IMR-90 (cell line): ENCODE data around the gene AKAP13. TPM values are rescaled to one million over a fixed set of nuclear protein-coding genes. Genes with fewer than 3 reads are reported as not detected.

Source experiments
- ATAC-seq: fragments of 200-7000 bp; cut with Tn5 transposase; 2 replicates; pipeline ENCODE4 v1.9.1; 2020; ENCODE audit warnings: low read depth, mild to moderate bottlenecking, moderate library complexity
- BruUV-seq: library from RNA; stranded (reverse); fragments of 400-500 nt; replicated peaks from 2 replicates; lab custom pipeline; 2021; lab: Mats Ljungman, UMichigan
- CTCF ChIA-PET: fragments of 300-600 bp; formaldehyde crosslinking; extraction: SDS; loops from one replicate; lab custom pipeline; 2021; ENCODE audit warnings: antibody characterized with exemption; lab: Yijun Ruan, JAX
- POLR2A ChIA-PET: fragments of 300-600 bp; sonication (Branson Sonifier 250); formaldehyde crosslinking; loops from one replicate; lab custom pipeline; 2022; ENCODE audit warnings: antibody characterized with exemption; ENCODE audit not compliant: unreplicated experiment; lab: Charles Lee
- DNase-seq: peaks from one replicate; pipeline ENCODE4 v3.0.0; 2013
- H2AFZ ChIP-seq: replicated peaks from 2 replicates; pipeline ENCODE3; 2013; ENCODE audit warnings: low read length, mild to moderate bottlenecking; ENCODE audit not compliant: poor library complexity
- H2AK5ac ChIP-seq: 2 replicates; pipeline ENCODE4 v1.6.1; 2013; ENCODE audit warnings: low read depth, low read length, inconsistent platforms
- H2AK9ac ChIP-seq: replicated peaks from 2 replicates; pipeline ENCODE3; 2013; ENCODE audit warnings: mild to moderate bottlenecking, low read depth, low read length, moderate library complexity; ENCODE audit not compliant: poor library complexity
- H2BK120ac ChIP-seq: 2 replicates; pipeline ENCODE4 v1.6.1; 2013; ENCODE audit warnings: low read depth, low read length, inconsistent platforms
- H2BK15ac ChIP-seq: 3 replicates; pipeline ENCODE4 v1.6.1; 2013; ENCODE audit warnings: low read depth, low read length, inconsistent platforms
- H2BK20ac ChIP-seq: 2 replicates; pipeline ENCODE4 v1.6.1; 2013; ENCODE audit warnings: low read depth, mild to moderate bottlenecking, inconsistent platforms, low read length, moderate library complexity
- H2BK5ac ChIP-seq: 2 replicates; pipeline ENCODE4 v1.6.1; 2013; ENCODE audit warnings: mild to moderate bottlenecking, low read depth, low read length, inconsistent platforms; ENCODE audit not compliant: poor library complexity, severe bottlenecking
- H3K14ac ChIP-seq: replicated peaks from 2 replicates; pipeline ENCODE4 v1.6.1; 2013; ENCODE audit warnings: low read depth, low read length, inconsistent platforms
- H3K18ac ChIP-seq: 2 replicates; pipeline ENCODE4 v1.6.1; 2013; ENCODE audit warnings: low read depth, low read length, control low read depth
- H3K23ac ChIP-seq: 2 replicates; pipeline ENCODE4 v1.6.1; 2013; ENCODE audit warnings: low read depth, low read length, inconsistent platforms
- H3K27ac ChIP-seq: 2 replicates; pipeline ENCODE4 v1.5.1; 2013; ENCODE audit warnings: mild to moderate bottlenecking, control low read depth, low read length; ENCODE audit not compliant: insufficient read depth
- H3K27me3 ChIP-seq: 2 replicates; pipeline ENCODE4 v1.6.1; 2013; ENCODE audit warnings: low read length; ENCODE audit not compliant: control insufficient read depth, insufficient read depth
- H3K36me3 ChIP-seq: 2 replicates; pipeline ENCODE4 v1.6.1; 2013; ENCODE audit warnings: low read length, mixed read lengths; ENCODE audit not compliant: control insufficient read depth, insufficient read depth
- H3K4ac ChIP-seq: 2 replicates; pipeline ENCODE4 v1.6.1; 2013; ENCODE audit warnings: low read depth, low read length, inconsistent platforms
- H3K4me1 ChIP-seq: 2 replicates; pipeline ENCODE4 v1.6.1; 2013; ENCODE audit warnings: low read length, mixed read lengths; ENCODE audit not compliant: control insufficient read depth, insufficient read depth
- H3K4me2 ChIP-seq: 2 replicates; pipeline ENCODE4 v1.6.1; 2013; ENCODE audit warnings: low read depth, mild to moderate bottlenecking, control low read depth, low read length, moderate library complexity
- H3K4me3 ChIP-seq: 2 replicates; pipeline ENCODE4 v1.5.1; 2013; ENCODE audit warnings: low read depth, mild to moderate bottlenecking, control low read depth, low read length, moderate library complexity; ENCODE audit not compliant: insufficient read depth
- H3K56ac ChIP-seq: 2 replicates; pipeline ENCODE4 v1.6.1; 2013; ENCODE audit warnings: low read length, inconsistent platforms; ENCODE audit not compliant: insufficient read depth; ENCODE audit errors: extremely low read depth
- H3K79me1 ChIP-seq, 2 experiments: 2 replicates each; pipeline ENCODE4 v1.6.1; 2013; ENCODE audit warnings: low read length in 2 of 2, inconsistent platforms in 1 of 2, low read depth in 1 of 2
- H3K9ac ChIP-seq: 2 replicates; pipeline ENCODE4 v1.6.1; 2013; ENCODE audit warnings: low read depth, low read length, control low read depth
- H3K9me1 ChIP-seq: 2 replicates; pipeline ENCODE4 v1.6.1; 2013; ENCODE audit warnings: low read length, inconsistent platforms; ENCODE audit not compliant: insufficient read depth
- H3K9me3 ChIP-seq: 2 replicates; pipeline ENCODE4 v1.6.1; 2013; ENCODE audit warnings: low read length; ENCODE audit not compliant: control insufficient read depth, insufficient read depth
- H4K20me1 ChIP-seq: 2 replicates; pipeline ENCODE4 v1.6.1; 2013; ENCODE audit warnings: low read length, inconsistent platforms; ENCODE audit not compliant: insufficient read depth
- H4K5ac ChIP-seq: 2 replicates; pipeline ENCODE4 v1.6.1; 2013; ENCODE audit warnings: mild to moderate bottlenecking, low read depth, low read length, control low read depth
- H4K8ac ChIP-seq, 2 experiments: 2 replicates each; pipeline ENCODE4 v1.6.1; 2013; ENCODE audit warnings: low read depth in 2 of 2, low read length in 2 of 2, control low read depth in 1 of 2, inconsistent platforms in 1 of 2
- H4K91ac ChIP-seq: 2 replicates; pipeline ENCODE4 v1.6.1; 2013; ENCODE audit warnings: low read depth, low read length, inconsistent platforms; ENCODE audit not compliant: insufficient read depth
- CEBPB ChIP-seq: IDR thresholded peaks from 2 replicates; pipeline ENCODE4 v1.6.1; 2012; ENCODE audit warnings: low read depth, low read length, improper control_type of control experiment
- CHD1 ChIP-seq: IDR thresholded peaks from 2 replicates; pipeline ENCODE4 v1.6.1; 2012; ENCODE audit warnings: low read depth, low read length, improper control_type of control experiment
- MAFK ChIP-seq: IDR thresholded peaks from 2 replicates; pipeline ENCODE4 v1.6.1; 2012; ENCODE audit warnings: low read depth, low read length, improper control_type of control experiment
- MAZ ChIP-seq: IDR thresholded peaks from 2 replicates; pipeline ENCODE4 v1.6.1; 2012; ENCODE audit warnings: low read depth, mild to moderate bottlenecking, low read length, improper control_type of control experiment, moderate library complexity, borderline replicate concordance
- MXI1 ChIP-seq: IDR thresholded peaks from 2 replicates; pipeline ENCODE4 v1.6.1; 2012; ENCODE audit warnings: low read depth, mild to moderate bottlenecking, low read length, moderate library complexity, borderline replicate concordance
- NFE2L2 ChIP-seq: fragments of 150-350 bp; IDR thresholded peaks from 2 replicates; pipeline ENCODE4 v1.6.1; 2016; ENCODE audit warnings: low read depth, mild to moderate bottlenecking, low read length
- POLR2A ChIP-seq: IDR thresholded peaks from 2 replicates; pipeline ENCODE4 v1.6.1; 2012; ENCODE audit warnings: mild to moderate bottlenecking, low read depth, low read length
- RAD21 ChIP-seq: IDR thresholded peaks from 2 replicates; pipeline ENCODE4 v1.6.1; 2012; ENCODE audit warnings: low read length, improper control_type of control experiment
- SMC3 ChIP-seq: fragments of 150-350 bp; IDR thresholded peaks from 2 replicates; pipeline ENCODE4 v1.6.1; 2016; ENCODE audit warnings: low read depth, mild to moderate bottlenecking, antibody characterized with exemption, low read length, moderate library complexity
- WGBS, 2 experiments: methylation state at CpG; one replicate each; pipeline versions ENCODE4 v1.1.5 to v1.1.7; 2013; ENCODE audit warnings: missing lambda C conversion rate in 2 of 2; ENCODE audit not compliant: insufficient read length in 1 of 2; ENCODE audit errors: extremely low coverage in 2 of 2; 5-methylcytosine and 5-hydroxymethylcytosine counted together
- dilution Hi-C: fragments of 300-500 bp; cut with HindIII; formaldehyde crosslinking; loops from one replicate; pipeline ENCODE4 v1.14.3; 2018; ENCODE audit warnings: low sequenced_read_pairs; ENCODE audit not compliant: unreplicated experiment
- in situ Hi-C: fragments of 300-500 bp; cut with MboI; formaldehyde crosslinking; loops from 3 replicates; pipeline ENCODE4 v1.14.3; 2019; ENCODE audit warnings: low sequenced_read_pairs, inconsistent platforms, mixed read lengths
- intact Hi-C: fragments of 100-400 bp; cut with micrococcal nuclease; formaldehyde crosslinking; loops from 2 replicates; pipeline ENCODE4 v1.10.0; 2022
- polyA plus RNA-seq, 3 experiments: library from polyadenylated mRNA; depleted of rRNA; stranded (reverse); fragments of >200 nt; gene quantifications; 2 replicates each; pipeline ENCODE4 v1.2.3, GENCODE V29; 2012; ENCODE audit warnings: low replicate concordance in 1 of 3
- total RNA-seq: library from RNA; depleted of rRNA; stranded (reverse); fragments of >200 nt; gene quantifications from 2 replicates; pipeline ENCODE4 v1.2.3, GENCODE V29; 2012

AKAP13 gene
- total and polyA plus RNA-seq, 2 of the 4 experiments (the other 2 are of a cell fraction), result 10.4 to 46.4 TPM

- H3K4ac ChIP-seq, result no peak overlapping the region
Measured at GRCh38 chr15:85398822-85399221, 18.4 kb downstream of the AKAP13 start.

More at GRCh38 chr15:85398822-85399221, 18.4 kb downstream of the AKAP13 start:
- DNase-seq, result no peak
- Histone ChIP-seq H2AK5ac (no peak overlapping the region), H4K5ac (no peak overlapping the region), H3K9me3 (no peaks in the 10 kb centered on the region), H3K4me1 (peaks cover 15% of the 10 kb centered on the region; the same call in 1 of the 2 replicates), H3K23ac (no peak overlapping the region), H3K4me2 (no peak overlapping the region), H4K20me1 (peaks cover 22% of the 10 kb centered on the region; the same call in 1 of the 2 replicates), H3K36me3 (no peaks in the 10 kb centered on the region), H4K91ac (no peak overlapping the region), H3K79me1 (peaks cover 24 to 71% of the 10 kb centered on the region in 2 experiments), H2BK120ac (no peak overlapping the region), H3K27ac (no peak overlapping the region), H3K27me3 (no peaks in the 10 kb centered on the region), H3K56ac (no peak overlapping the region), H2AK9ac (no peak overlapping the region), H2BK15ac (no peak overlapping the region), H3K9me1 (no peaks in the 10 kb centered on the region; the same call in 1 of the 2 replicates), H3K9ac (no peak overlapping the region), H3K14ac (no peak overlapping the region), H3K4me3 (no peak overlapping the region), H4K8ac (no peak overlapping the region), H2BK20ac (no peak overlapping the region), H2AFZ (no peak overlapping the region), H3K18ac (no peak overlapping the region), H2BK5ac (no peak overlapping the region)
- intact Hi-C loops, result no loop called here
- ATAC-seq, result no peak
- TF ChIP-seq SMC3 (no peak), CHD1 (no peak), POLR2A (no peak), CEBPB (no peak), MAZ (no peak), NFE2L2 (no peak), MAFK (no peak), MXI1 (no peak), RAD21 (no peak)
- dilution Hi-C loops, result no loop called here
- POLR2A ChIA-PET, result no interaction called here
- BruUV-seq, result no TSS peak
- no CpG with 5 or more reads among the region's 2 CpGs for WGBS, 2 experiments
- CTCF ChIA-PET, result no interaction called here
- in situ Hi-C loops, result no loop called here
